HepG2 (cell line): ENCODE measurements around the gene ZMIZ1. TPM values are rescaled to one million over a fixed set of nuclear protein-coding genes. Genes with fewer than 3 reads are reported as not detected.

Experiments
- ATAC-seq: fragments of 200-7000 bp; cut with Tn5 transposase; 3 replicates; pipeline ENCODE4 v1.9.1; 2020; ENCODE audit warnings: mild to moderate bottlenecking, moderate library complexity
- BruUV-seq: library from RNA; stranded (reverse); fragments of 400-500 nt; replicated peaks from 2 replicates; lab custom pipeline; 2021; lab: Mats Ljungman, UMichigan
- CTCF ChIA-PET: fragments of 300-600 bp; formaldehyde crosslinking; extraction: SDS; loops from one replicate; lab custom pipeline; 2021; ENCODE audit warnings: low total read pairs, inconsistent platforms, low intra/inter-chr PET ratio; lab: Yijun Ruan, JAX
- POLR2A ChIA-PET: fragments of 350-600 bp; sonication (Branson Sonifier 250); formaldehyde crosslinking; loops from one replicate; lab custom pipeline; 2020; ENCODE audit warnings: antibody characterized with exemption, inconsistent platforms; lab: Yijun Ruan, JAX
- DNase-seq: peaks from one replicate; pipeline ENCODE4 v3.0.0-alpha.2; 2015; ENCODE audit warnings: low spot score
- FAIRE-seq: peaks from 3 replicates; lab custom pipeline; 2011; peaks lifted over from hg19 to GRCh38; lab: Jason Lieb, UNC
- H2AFZ ChIP-seq: one replicate; pipeline ENCODE4 v1.6.1; 2011; ENCODE audit warnings: low read length, inconsistent platforms
- H3K27ac ChIP-seq: fragments of 300-600 bp; 3 replicates; pipeline ENCODE4 v1.8.0; 2011; ENCODE audit warnings: mixed run types, mild to moderate bottlenecking, mixed read lengths, low read length, inconsistent platforms; ENCODE audit not compliant: insufficient read depth; ENCODE audit errors: extremely low read length
- H3K27me3 ChIP-seq, 2 experiments: fragments of 200-600 bp in 1 of 2; 2 replicates in 1 of 2; 3 replicates in 1 of 2; pipeline versions ENCODE4 v1.6.0 to v1.8.0; 2011; ENCODE audit warnings: low read length in 2 of 2, mild to moderate bottlenecking in 2 of 2, moderate library complexity in 2 of 2, inconsistent platforms in 1 of 2; ENCODE audit not compliant: insufficient read depth in 2 of 2, control insufficient read depth in 1 of 2
- H3K36me3 ChIP-seq, 2 experiments: fragments of 200-600 bp in 1 of 2; replicated peaks in 1 of 2; 2 replicates in 1 of 2; 3 replicates in 1 of 2; pipeline versions ENCODE4 v1.5.1 to v1.8.0; 2011; ENCODE audit warnings: low read length in 2 of 2, inconsistent platforms in 1 of 2; ENCODE audit not compliant: insufficient read depth in 2 of 2, control insufficient read depth in 1 of 2
- H3K4me1 ChIP-seq: 2 replicates; pipeline ENCODE4 v1.5.1; 2012; ENCODE audit warnings: low read length, inconsistent platforms; ENCODE audit not compliant: insufficient read depth
- H3K4me2 ChIP-seq: 2 replicates; pipeline ENCODE4 v1.6.0; 2011; ENCODE audit warnings: low read depth, low read length, inconsistent platforms
- H3K4me3 ChIP-seq, 3 experiments: fragments of 200-600 bp in 1 of 3; sonication (generic), shearing (Covaris generic) in 1 of 3; replicated peaks in 1 of 3; 2 replicates each; pipeline ENCODE4 v1.5.1; 2011 to 2016; ENCODE audit warnings: low read length in 3 of 3, inconsistent platforms in 2 of 3, low read depth in 2 of 3, mild to moderate bottlenecking in 2 of 3, control low read depth in 1 of 3, mixed read lengths in 1 of 3; ENCODE audit not compliant: insufficient read depth in 1 of 3
- H3K79me2 ChIP-seq: one replicate; pipeline ENCODE4 v1.6.1; 2011; ENCODE audit warnings: low read length, inconsistent platforms; ENCODE audit not compliant: insufficient read depth
- H3K9ac ChIP-seq: 2 replicates; pipeline ENCODE4 v1.6.0; 2011; ENCODE audit warnings: mild to moderate bottlenecking, low read depth, low read length, inconsistent platforms; ENCODE audit not compliant: insufficient read depth
- H3K9me3 ChIP-seq: 2 replicates; pipeline ENCODE4 v1.5.1; 2012; ENCODE audit warnings: mild to moderate bottlenecking, low read length
- H4K20me1 ChIP-seq: 2 replicates; pipeline ENCODE4 v1.6.0; 2011; ENCODE audit warnings: inconsistent platforms, mild to moderate bottlenecking, low read length, moderate library complexity; ENCODE audit not compliant: insufficient read depth
- ATF7-NPFF ChIP-seq: sonication (generic); formaldehyde crosslinking; IDR thresholded peaks from 2 replicates; pipeline ENCODE4 v1.8.1; 2023; ENCODE audit warnings: mild to moderate bottlenecking, low read depth, missing genetic modification reagents, moderate library complexity
- GABPB1 ChIP-seq: IDR thresholded peaks from 2 replicates; pipeline ENCODE4 v1.6.1; 2016; ENCODE audit warnings: mild to moderate bottlenecking, missing genetic modification reagents, moderate library complexity, missing compliant biosample characterization
- GATAD2A ChIP-seq: IDR thresholded peaks from 2 replicates; pipeline ENCODE4 v1.6.1; 2016
- HOXA5 ChIP-seq: sonication (generic); formaldehyde crosslinking; IDR thresholded peaks from 2 replicates; pipeline ENCODE4 v1.4.0; 2020; ENCODE audit warnings: missing genetic modification reagents
- JUN ChIP-seq: sonication (generic); formaldehyde crosslinking; IDR thresholded peaks from 2 replicates; pipeline ENCODE4 v1.4.0; 2020; ENCODE audit warnings: mild to moderate bottlenecking, missing genetic modification reagents
- NONO ChIP-seq, 2 experiments: fragments of 450-650 bp in 1 of 2; sonication (generic) in 1 of 2; formaldehyde crosslinking in 1 of 2; IDR thresholded peaks in 1 of 2; conservative IDR thresholded peaks in 1 of 2; 2 replicates each; pipeline versions ENCODE4 v1.6.1 to v1.8.0; 2017 to 2022; ENCODE audit warnings: mild to moderate bottlenecking in 1 of 2, missing genetic modification reagents in 1 of 2, moderate library complexity in 1 of 2
- TAF15 ChIP-seq: fragments of 200-400 bp; formaldehyde crosslinking; IDR thresholded peaks from one replicate; pipeline ENCODE4 v1.6.1; 2018; ENCODE audit warnings: mild to moderate bottlenecking, low read depth, low read length; ENCODE audit not compliant: poor library complexity, severe bottlenecking
- TBX2 ChIP-seq: sonication (generic); formaldehyde crosslinking; IDR thresholded peaks from 2 replicates; pipeline ENCODE4 v1.5.0; 2020; ENCODE audit warnings: missing genetic modification reagents, mild to moderate bottlenecking, borderline replicate concordance
- ZNF180 ChIP-seq: sonication (generic); formaldehyde crosslinking; IDR thresholded peaks from 2 replicates; pipeline ENCODE4 v1.4.0; 2020; ENCODE audit warnings: low read depth, missing genetic modification reagents, borderline replicate concordance
- ZNF614 ChIP-seq: IDR thresholded peaks from 2 replicates; pipeline ENCODE4 v1.6.1; 2018; ENCODE audit warnings: missing biosample characterization, missing genetic modification reagents, inconsistent platforms, borderline replicate concordance
- ZNF674 ChIP-seq: sonication (generic); formaldehyde crosslinking; IDR thresholded peaks from 2 replicates; pipeline ENCODE4 v1.5.0; 2020; ENCODE audit warnings: low read depth, mild to moderate bottlenecking, missing genetic modification reagents
- ZNF704 ChIP-seq: sonication (generic); formaldehyde crosslinking; IDR thresholded peaks from 2 replicates; pipeline ENCODE4 v1.8.1; 2023; ENCODE audit warnings: mild to moderate bottlenecking, inconsistent platforms, moderate library complexity, missing genetic modification reagents, borderline replicate concordance
- ZNF747 ChIP-seq: sonication (generic); formaldehyde crosslinking; IDR thresholded peaks from 2 replicates; pipeline ENCODE4 v1.8.1; 2023; ENCODE audit warnings: missing genetic modification reagents, mild to moderate bottlenecking, borderline replicate concordance
- ZNF777 ChIP-seq: sonication (generic); formaldehyde crosslinking; IDR thresholded peaks from 2 replicates; pipeline ENCODE4 v1.4.0; 2020; ENCODE audit warnings: missing genetic modification reagents
- ZSCAN30 ChIP-seq: sonication (generic); formaldehyde crosslinking; IDR thresholded peaks from 2 replicates; pipeline ENCODE4 v1.5.0; 2020; ENCODE audit warnings: mild to moderate bottlenecking, missing genetic modification reagents
- WGBS: methylation state at CpG from one replicate; pipeline ENCODE4 v1.1.6; 2017; ENCODE audit warnings: low lambda C conversion rate; 5-methylcytosine and 5-hydroxymethylcytosine counted together
- in situ Hi-C: cut with HindIII; loops from 2 replicates; pipeline ENCODE4 v1.10.0; 2017; ENCODE audit warnings: low pct_unique_long_range_greater_than_20kb; ENCODE audit not compliant: extremely low pct_ligation_motif_present
- intact Hi-C: fragments of 100-400 bp; cut with micrococcal nuclease; formaldehyde crosslinking; loops from one replicate; pipeline ENCODE4 v1.10.0; 2022; ENCODE audit not compliant: unreplicated experiment
- polyA plus RNA-seq, 8 experiments: library from polyadenylated mRNA; depleted of rRNA in 3 of 8; stranded (reverse) in 7 of 8; unstranded in 1 of 8; fragments of >200 nt; fragmentation: Illumina TruSeq in 4 of 8; extraction: Trizol in 4 of 8; gene quantifications; 2 replicates each; pipeline versions ENCODE4 v1.2.1 to v1.2.3, GENCODE V29; 2011 to 2016; ENCODE audit warnings: low read depth in 4 of 8, missing spikeins in 1 of 8, mixed read lengths in 1 of 8; ENCODE audit not compliant: insufficient read depth in 1 of 8
- total RNA-seq, 5 experiments: library from RNA; depleted of rRNA; stranded (reverse); fragments of >200 nt; fragmentation: Illumina TruSeq; extraction: Trizol; gene quantifications; 2 replicates each; pipeline ENCODE4 v1.2.3, GENCODE V29; 2016; ENCODE audit warnings: low read depth in 1 of 5
- TF ChIP-seq, protein P1 (sequence below): sonication (generic); formaldehyde crosslinking; IDR thresholded peaks from 2 replicates; pipeline ENCODE4 v1.5.0; 2020; ENCODE audit warnings: missing genetic modification reagents

Gene ZMIZ1
- total and polyA plus RNA-seq, 2 of the 13 experiments (the other 11 are each of a cell fraction or from before 2014, with no cell fraction given) = 5.3 to 10.2 TPM

DNA sequence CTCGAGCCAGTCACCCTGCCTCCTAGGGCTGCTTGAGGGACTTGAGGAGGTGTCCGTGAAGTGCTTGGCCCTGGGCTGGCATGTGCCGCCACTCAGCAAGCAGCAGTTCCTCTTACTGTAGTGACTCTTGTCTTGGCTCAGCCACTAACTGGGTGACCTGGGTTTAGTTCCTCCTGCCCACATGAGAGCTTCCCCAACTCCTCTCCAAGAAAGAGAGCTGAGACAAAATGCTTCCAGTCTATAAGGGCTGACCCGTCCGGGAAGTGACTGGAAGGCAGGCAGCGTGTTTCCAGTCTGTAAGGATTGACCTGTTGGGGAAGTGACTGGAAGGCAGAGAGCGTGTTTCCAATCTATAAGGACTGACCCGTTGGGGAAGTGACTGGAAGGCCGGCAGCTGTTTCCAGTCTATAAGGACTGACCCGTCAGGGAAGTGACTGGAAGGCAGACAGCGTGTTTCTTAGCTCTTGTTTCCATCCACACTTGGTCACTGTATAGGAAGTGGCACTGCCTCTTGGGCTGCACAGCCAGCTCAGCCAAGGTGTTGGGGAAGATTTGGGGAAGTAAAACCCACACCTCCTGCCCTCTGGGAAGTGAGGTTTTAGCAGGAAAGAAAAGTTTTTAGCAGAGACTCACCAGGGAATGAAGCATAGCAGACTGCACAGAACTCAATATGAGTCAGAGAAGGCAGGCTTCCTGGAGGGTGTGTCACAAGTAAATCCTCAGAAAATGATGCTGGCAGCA, 225.2 kb downstream of the ZMIZ1 start:
- CTCF ChIA-PET = no interaction called here
- FAIRE-seq (no peak), DNase-seq (no peak), ATAC-seq (no peak)
- Histone ChIP-seq H4K20me1 (peaks cover 6% of the 10 kb centered on the region; the same call in 1 of the 2 replicates), H3K36me3 (peaks cover 49 to 97% of the 10 kb centered on the region in 2 experiments), H3K9me3 (no peaks in the 10 kb centered on the region), H3K27ac (no peak overlapping the region), H3K4me3 (no peak overlapping the region), H3K4me1 (peaks cover 3% of the 10 kb centered on the region; the same call in 1 of the 2 replicates), H3K79me2 (no peaks in the 10 kb centered on the region), H3K4me2 (no peak overlapping the region), H2AFZ (no peak overlapping the region), H3K27me3 (no peaks in the 10 kb centered on the region), H3K9ac (no peak overlapping the region)
- intact Hi-C loops (loop anchor here (10.0 kb wide), 1 partner anchor 51 kb away; the partner anchor contains the start of gene PPIF), in situ Hi-C loops (no loop called here)
- no peak for TF ChIP-seq TBX2 (CRISPR knock-in tag)
- TF ChIP-seq ZNF180 (CRISPR knock-in tag) = no peak
- POLR2A ChIA-PET = no interaction called here
- WGBS = 100% methylated on average over 10 of the region's 11 CpGs
- no TSS peak for BruUV-seq

- no peak overlapping the region for H3K27ac ChIP-seq
- no TSS peak for BruUV-seq
- POLR2A ChIA-PET = no interaction called here
- TF ChIP-seq NONO (IDR thresholded peaks at IDR 0.05) = no peak
- no peak for TF ChIP-seq NONO (CRISPR knock-in tag; conservative IDR thresholded peaks at IDR 0.05)
- no peak for TF ChIP-seq ZNF777
- TF ChIP-seq, protein P1, sequence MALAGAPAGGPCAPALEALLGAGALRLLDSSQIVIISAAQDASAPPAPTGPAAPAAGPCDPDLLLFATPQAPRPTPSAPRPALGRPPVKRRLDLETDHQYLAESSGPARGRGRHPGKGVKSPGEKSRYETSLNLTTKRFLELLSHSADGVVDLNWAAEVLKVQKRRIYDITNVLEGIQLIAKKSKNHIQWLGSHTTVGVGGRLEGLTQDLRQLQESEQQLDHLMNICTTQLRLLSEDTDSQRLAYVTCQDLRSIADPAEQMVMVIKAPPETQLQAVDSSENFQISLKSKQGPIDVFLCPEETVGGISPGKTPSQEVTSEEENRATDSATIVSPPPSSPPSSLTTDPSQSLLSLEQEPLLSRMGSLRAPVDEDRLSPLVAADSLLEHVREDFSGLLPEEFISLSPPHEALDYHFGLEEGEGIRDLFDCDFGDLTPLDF (CRISPR knock-in tag) = no peak
- TF ChIP-seq ZSCAN30 (CRISPR knock-in tag) = no peak
- TF ChIP-seq ZNF704 = no peak
- TF ChIP-seq GABPB1 (CRISPR knock-in tag) = no peak
- no peak for TF ChIP-seq HOXA5
- TF ChIP-seq GATAD2A (CRISPR knock-in tag) = no peak
- TF ChIP-seq TAF15 = no peak
- no peak for TF ChIP-seq ZNF674 (CRISPR knock-in tag)
- TF ChIP-seq ZNF747 = no peak
- no peak for TF ChIP-seq ATF7-NPFF (CRISPR knock-in tag)
- TF ChIP-seq ZNF614 (CRISPR knock-in tag) = no peak
- TF ChIP-seq JUN (CRISPR knock-in tag) = no peak
These were observed 226.8 kb downstream of the ZMIZ1 start for GRCh38 chr10:79295563-79295962.

More at GRCh38 chr10:79295563-79295962, 226.8 kb downstream of the ZMIZ1 start:
- CTCF ChIA-PET = no interaction called here
- Histone ChIP-seq H4K20me1 (peaks cover 6% of the 10 kb centered on the region; the same call in 1 of the 2 replicates), H3K27me3 (no peaks in the 10 kb centered on the region), H3K9ac (no peak overlapping the region), H3K4me2 (no peak overlapping the region), H2AFZ (no peak overlapping the region), H3K36me3 (peaks cover 49 to 97% of the 10 kb centered on the region in 2 experiments), H3K9me3 (no peaks in the 10 kb centered on the region), H3K4me1 (peaks cover 6% of the 10 kb centered on the region; the same call in 1 of the 2 replicates), H3K79me2 (no peaks in the 10 kb centered on the region), H3K4me3 (no peak overlapping the region)
- 87% methylated on average over 4 of the region's 5 CpGs for WGBS
- intact Hi-C loops (loop anchor here (10.0 kb wide), 1 partner anchor 49 kb away; the partner anchor contains the start of gene PPIF), in situ Hi-C loops (no loop called here)
- DNase-seq (no peak), FAIRE-seq (no peak), ATAC-seq (no peak)
